ENCODE data around the gene AGT.

Gene AGT

DNA sequence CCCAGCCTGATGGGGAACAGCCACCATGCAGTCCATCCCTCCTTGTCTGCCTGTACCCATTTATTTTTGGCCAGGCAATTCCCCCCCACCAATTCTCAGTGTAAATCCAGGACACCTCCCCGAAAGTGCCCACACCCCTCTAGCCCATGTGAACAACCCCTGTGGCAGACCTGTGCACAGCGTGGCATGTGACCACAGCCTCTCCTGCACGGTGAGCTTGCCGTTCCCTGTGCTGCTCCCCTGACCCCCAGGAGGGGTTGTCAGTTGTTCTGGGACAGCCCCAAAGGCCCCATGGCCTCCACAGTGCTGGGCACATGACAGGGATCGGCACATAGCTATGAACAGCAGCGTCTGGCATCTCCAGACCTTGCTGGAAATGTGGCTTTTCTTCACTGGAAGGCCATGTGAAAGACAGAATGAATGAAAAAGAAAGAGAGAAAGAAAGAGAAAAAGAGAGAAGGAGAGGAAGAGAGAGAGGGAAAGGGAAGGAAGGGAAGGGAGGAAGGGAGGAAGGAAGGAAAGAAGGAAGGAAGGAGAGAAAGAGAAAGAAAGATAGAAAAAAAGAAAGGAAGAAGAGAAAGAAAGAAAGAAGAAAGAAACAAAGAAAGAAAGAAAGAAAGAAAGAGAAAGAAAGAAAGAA, 37.2 kb upstream of the AGT start:
- Histone ChIP-seq H3K27me3 (ENCODE audit: control insufficient read depth in 1 of 2, insufficient read depth in 2 of 2, low read length in 2 of 2) (no peaks in the 10 kb centered on the region), H3K4me1 (ENCODE audit: insufficient read depth, low read length) (no peaks in the 10 kb centered on the region), H3K9me3 (ENCODE audit: low read length) (no peaks in the 10 kb centered on the region), H3K27ac (ENCODE audit: low read depth, low read length) (no peak overlapping the region), H3K36me3 (ENCODE audit: insufficient read depth, low read length) (no peaks in the 10 kb centered on the region), H3K4me3 (ENCODE audit: low read depth in 1 of 2, low read length in 2 of 2) (no peak overlapping the region), H3K9ac (ENCODE audit: low read length) (no peak overlapping the region)

DNA sequence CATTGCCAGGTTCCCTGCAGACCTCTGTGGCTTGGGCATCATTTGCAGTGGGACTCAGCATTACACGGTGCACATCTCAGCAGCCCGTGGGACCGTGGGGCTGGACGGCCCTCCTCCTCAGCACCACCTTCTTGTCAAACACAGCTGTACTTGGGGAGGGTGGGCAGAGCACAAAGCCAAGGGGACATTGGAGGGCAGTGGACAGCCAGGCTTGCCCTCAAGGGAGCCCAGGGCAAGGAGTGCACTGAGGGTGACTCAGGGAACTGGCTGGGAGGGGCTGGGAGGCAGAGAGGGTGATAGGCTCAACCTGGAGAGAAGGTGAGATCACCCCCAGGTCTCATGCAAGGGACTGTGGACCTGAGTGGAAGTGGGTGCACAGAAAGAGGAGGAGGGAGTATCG, 36.7 kb upstream of the AGT start:
- H3K9me3 ChIP-seq (ENCODE audit: low read length): no peaks in the 10 kb centered on the region
- no peaks in the 10 kb centered on the region for H3K36me3 ChIP-seq (ENCODE audit: insufficient read depth, low read length)
- H3K27ac ChIP-seq (ENCODE audit: low read depth, low read length): no peak overlapping the region
- H3K27me3 ChIP-seq (ENCODE audit: control insufficient read depth in 1 of 2, insufficient read depth in 2 of 2, low read length in 2 of 2): no peaks in the 10 kb centered on the region
- no peaks in the 10 kb centered on the region for H3K4me1 ChIP-seq (ENCODE audit: insufficient read depth, low read length)
- no peak overlapping the region for H3K4me3 ChIP-seq (ENCODE audit: low read depth in 1 of 2, low read length in 2 of 2)
- no peak overlapping the region for H3K9ac ChIP-seq (ENCODE audit: low read length)

DNA sequence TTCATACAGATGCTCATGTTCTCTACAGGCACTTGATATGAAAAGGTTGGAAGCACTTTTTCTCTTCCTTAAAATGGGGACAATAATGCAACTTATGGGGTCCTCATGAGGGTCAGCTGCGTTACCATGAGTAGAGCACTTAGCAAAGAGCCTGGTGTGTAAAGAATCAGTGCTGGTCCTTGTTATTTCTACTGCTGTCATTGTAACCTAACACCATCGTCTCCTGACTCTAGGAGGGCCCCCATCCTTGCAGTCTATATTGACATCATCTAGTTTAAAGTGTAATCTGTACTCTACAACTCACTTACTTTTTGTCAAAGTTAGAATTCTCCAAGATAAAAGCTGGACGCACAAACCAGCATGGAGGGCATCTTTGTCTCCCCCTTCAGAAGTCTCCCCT, 35.7 kb upstream of the AGT start:
- H3K9me3 ChIP-seq (ENCODE audit: low read length): no peaks in the 10 kb centered on the region
- no peak overlapping the region for H3K27ac ChIP-seq (ENCODE audit: low read depth, low read length)
- no peaks in the 10 kb centered on the region for H3K36me3 ChIP-seq (ENCODE audit: insufficient read depth, low read length)
- H3K27me3 ChIP-seq (ENCODE audit: control insufficient read depth in 1 of 2, insufficient read depth in 2 of 2, low read length in 2 of 2): no peaks in the 10 kb centered on the region
- H3K9ac ChIP-seq (ENCODE audit: low read length): no peak overlapping the region
- no peak overlapping the region for H3K4me3 ChIP-seq (ENCODE audit: low read depth in 1 of 2, low read length in 2 of 2)
- no peaks in the 10 kb centered on the region for H3K4me1 ChIP-seq (ENCODE audit: insufficient read depth, low read length)

DNA sequence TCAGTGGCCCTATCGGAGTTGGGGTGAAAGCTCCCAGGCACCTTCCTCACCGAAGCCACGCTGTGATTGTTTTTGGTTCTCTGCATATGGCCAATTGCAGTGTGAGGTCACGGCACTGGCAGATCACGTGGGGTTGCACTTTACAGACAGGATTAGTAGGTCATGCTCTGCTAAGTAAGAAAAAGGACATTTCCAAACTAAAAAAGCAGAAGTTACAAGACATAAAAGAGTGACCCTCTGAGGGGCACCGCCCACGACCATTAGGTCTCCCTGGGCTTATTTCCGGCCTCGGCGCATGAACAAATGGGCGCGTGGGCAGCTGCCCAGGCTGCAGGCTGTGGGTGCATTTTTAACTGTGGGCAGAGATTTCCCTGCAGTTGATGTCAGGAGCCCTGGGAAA, 35.2 kb upstream of the AGT start:
- Histone ChIP-seq H3K36me3 (ENCODE audit: insufficient read depth, low read length) (no peaks in the 10 kb centered on the region), H3K4me1 (ENCODE audit: insufficient read depth, low read length) (no peaks in the 10 kb centered on the region), H3K4me3 (ENCODE audit: low read depth in 1 of 2, low read length in 2 of 2) (no peak overlapping the region), H3K27ac (ENCODE audit: low read depth, low read length) (no peak overlapping the region), H3K27me3 (ENCODE audit: control insufficient read depth in 1 of 2, insufficient read depth in 2 of 2, low read length in 2 of 2) (no peaks in the 10 kb centered on the region), H3K9ac (ENCODE audit: low read length) (no peak overlapping the region), H3K9me3 (ENCODE audit: low read length) (no peaks in the 10 kb centered on the region)

DNA sequence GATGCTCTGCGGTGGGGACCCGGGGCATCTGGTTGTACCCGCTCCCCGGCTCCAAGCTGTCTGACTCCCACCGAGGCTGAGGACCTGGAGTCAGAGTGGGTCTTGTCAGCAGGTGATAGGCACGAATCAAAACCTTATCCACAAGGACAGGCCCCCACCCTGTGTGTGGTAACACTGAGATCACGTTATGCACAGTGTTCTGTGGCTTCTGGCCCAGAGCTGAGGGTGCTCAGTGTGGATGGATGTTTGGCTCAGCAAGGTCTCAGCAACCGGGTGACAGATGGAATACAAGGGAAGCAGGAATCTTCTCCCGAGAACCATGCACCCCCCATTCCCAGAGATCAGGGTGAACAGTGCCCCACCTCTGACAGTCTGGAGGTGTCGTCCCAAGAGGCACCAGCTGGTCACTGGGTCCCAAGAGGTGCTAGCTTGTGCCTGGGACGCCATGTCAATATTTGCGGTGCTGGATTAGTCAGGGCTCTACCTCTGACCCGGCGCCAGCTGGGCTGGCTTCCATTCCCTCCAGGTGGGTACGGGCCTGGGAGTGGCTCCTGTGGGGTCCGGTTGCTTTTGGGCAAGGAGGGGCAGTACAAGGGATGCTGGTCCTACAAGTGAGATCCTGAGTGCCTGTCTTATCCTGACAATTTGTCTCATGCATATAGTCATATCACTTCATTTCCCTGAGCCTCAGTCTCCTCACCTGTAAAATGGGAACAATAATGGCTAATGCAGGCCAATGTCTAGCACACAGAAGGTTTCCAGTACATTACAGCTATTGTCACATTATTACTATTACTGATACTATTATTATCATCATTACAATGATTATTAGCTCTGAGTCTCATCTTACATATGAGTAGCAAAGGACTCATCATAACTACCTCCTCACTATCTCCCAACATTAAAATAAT, 34.2 kb upstream of the AGT start:
- Histone ChIP-seq H3K9ac (ENCODE audit: low read length) (no peak overlapping the region), H3K27me3 (ENCODE audit: control insufficient read depth in 1 of 2, insufficient read depth in 2 of 2, low read length in 2 of 2) (no peaks in the 10 kb centered on the region), H3K9me3 (ENCODE audit: low read length) (no peaks in the 10 kb centered on the region), H3K4me1 (ENCODE audit: insufficient read depth, low read length) (no peaks in the 10 kb centered on the region), H3K27ac (ENCODE audit: low read depth, low read length) (no peak overlapping the region), H3K4me3 (ENCODE audit: low read depth in 1 of 2, low read length in 2 of 2) (no peak overlapping the region), H3K36me3 (ENCODE audit: insufficient read depth, low read length) (no peaks in the 10 kb centered on the region)

DNA sequence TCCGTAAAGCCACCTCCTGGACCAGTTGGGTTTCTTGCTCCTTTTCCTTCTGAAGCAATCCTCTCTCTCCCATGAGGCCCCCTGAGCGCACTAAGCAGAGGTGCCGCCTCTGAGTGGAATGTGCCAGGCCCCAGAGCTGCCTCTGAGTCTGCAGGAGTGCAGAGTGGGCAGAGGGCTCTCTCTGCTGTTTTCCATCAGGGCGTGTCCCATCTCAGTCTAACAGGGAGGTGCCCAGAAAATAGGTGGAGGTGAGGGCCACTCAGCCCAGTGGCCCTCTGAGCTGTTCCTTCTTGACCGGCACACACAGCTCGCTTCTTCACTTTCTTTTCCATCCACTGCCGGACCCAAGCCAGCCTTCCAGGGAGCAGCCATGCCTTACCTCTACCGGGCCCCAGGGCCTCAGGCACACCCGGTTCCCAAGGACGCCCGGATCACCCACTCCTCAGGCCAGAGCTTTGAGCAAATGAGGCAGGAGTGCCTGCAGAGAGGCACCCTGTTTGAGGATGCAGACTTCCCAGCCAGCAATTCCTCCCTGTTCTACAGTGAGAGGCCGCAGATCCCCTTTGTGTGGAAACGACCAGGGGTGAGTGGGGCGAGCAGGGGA, 33.3 kb upstream of the AGT start, which contains the start of gene CAPN9:
TSS of gene CAPN9 (plus strand) at position 262 of the 604 bp plus-strand sequence. CDS start at position 371, 109 bp downstream.
- H3K4me1 ChIP-seq (ENCODE audit: insufficient read depth, low read length): no peaks in the 10 kb centered on the region
- H3K4me3 ChIP-seq (ENCODE audit: low read depth in 1 of 2, low read length in 2 of 2): no peak within 1 kb of the TSS
- no peak within 1 kb of the TSS for H3K9ac ChIP-seq (ENCODE audit: low read length)
- H3K9me3 ChIP-seq (ENCODE audit: low read length): no peaks in the 10 kb centered on the region
- H3K36me3 ChIP-seq (ENCODE audit: insufficient read depth, low read length): no peaks in the 10 kb centered on the region
- no peaks in the 10 kb centered on the region for H3K27me3 ChIP-seq (ENCODE audit: control insufficient read depth in 1 of 2, insufficient read depth in 2 of 2, low read length in 2 of 2)
- H3K27ac ChIP-seq (ENCODE audit: low read depth, low read length): no peak within 1 kb of the TSS

DNA sequence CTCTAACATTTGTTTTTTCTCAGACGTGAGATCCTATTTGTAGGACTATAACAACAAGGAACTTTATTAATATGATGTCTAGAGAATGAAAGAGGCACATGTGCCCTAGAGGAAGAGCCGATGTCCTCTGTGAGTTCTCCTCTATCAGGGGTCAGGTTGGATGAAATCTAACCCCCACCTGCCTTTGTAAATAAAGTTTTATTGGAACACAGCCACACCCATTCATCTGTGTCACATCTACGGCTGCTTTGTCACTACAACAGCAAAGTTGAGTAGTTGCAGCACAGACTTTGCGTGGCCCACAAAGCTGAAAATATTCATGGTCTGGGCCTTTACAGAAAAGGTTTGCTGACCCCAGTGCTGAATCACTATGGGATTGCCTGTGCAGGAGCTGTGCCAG, 32.7 kb upstream of the AGT start:
- no peak overlapping the region for H3K4me3 ChIP-seq (ENCODE audit: low read depth in 1 of 2, low read length in 2 of 2)
- H3K36me3 ChIP-seq (ENCODE audit: insufficient read depth, low read length): no peaks in the 10 kb centered on the region
- no peaks in the 10 kb centered on the region for H3K9me3 ChIP-seq (ENCODE audit: low read length)
- H3K4me1 ChIP-seq (ENCODE audit: insufficient read depth, low read length): no peaks in the 10 kb centered on the region
- no peak overlapping the region for H3K27ac ChIP-seq (ENCODE audit: low read depth, low read length)
- no peak overlapping the region for H3K9ac ChIP-seq (ENCODE audit: low read length)
- no peaks in the 10 kb centered on the region for H3K27me3 ChIP-seq (ENCODE audit: control insufficient read depth in 1 of 2, insufficient read depth in 2 of 2, low read length in 2 of 2)

DNA sequence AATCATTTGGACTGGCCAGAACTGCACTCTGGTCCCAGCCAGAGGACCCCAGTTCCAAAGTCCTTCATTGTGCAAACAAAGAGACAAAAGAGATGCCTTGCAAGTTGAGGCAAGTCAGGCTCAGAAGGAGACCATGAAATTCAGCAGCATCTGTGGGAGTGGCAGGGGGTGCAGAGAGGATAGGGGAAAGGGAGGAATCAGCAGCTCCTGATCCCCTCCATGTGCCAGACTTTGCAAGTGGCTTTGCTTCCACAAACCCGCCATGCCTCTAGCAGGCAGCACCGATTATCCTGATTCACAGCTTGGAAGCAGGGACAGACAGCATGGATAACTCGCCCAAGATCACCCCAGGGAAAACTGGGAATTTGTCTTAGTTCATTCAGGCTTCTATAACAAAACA, 31.1 kb upstream of the AGT start:
- Histone ChIP-seq H3K4me3 (ENCODE audit: low read depth in 1 of 2, low read length in 2 of 2) (no peak overlapping the region), H3K36me3 (ENCODE audit: insufficient read depth, low read length) (no peaks in the 10 kb centered on the region), H3K9ac (ENCODE audit: low read length) (no peak overlapping the region), H3K27me3 (ENCODE audit: control insufficient read depth in 1 of 2, insufficient read depth in 2 of 2, low read length in 2 of 2) (no peaks in the 10 kb centered on the region), H3K9me3 (ENCODE audit: low read length) (no peaks in the 10 kb centered on the region), H3K4me1 (ENCODE audit: insufficient read depth, low read length) (no peaks in the 10 kb centered on the region), H3K27ac (ENCODE audit: low read depth, low read length) (no peak overlapping the region)

DNA sequence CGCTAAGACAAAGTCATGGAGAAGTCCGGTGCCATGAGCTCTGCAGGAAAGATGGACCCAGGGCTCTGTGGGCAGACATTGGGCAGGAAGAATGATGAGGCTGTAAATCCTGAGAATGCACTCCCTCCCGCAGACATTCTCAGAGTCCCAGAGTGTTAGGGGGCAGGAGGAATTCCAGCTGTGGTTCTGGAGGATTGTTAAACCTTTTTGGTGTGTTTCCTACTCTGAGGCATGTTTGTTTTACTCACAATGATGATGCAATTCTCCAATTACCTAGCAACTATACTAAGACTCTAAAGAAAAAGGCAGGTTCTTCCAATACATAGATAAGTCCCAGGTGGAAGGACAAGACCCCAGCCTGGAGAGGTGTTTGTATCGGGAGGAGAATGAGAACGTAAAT, 30.5 kb upstream of the AGT start:
- H3K36me3 ChIP-seq (ENCODE audit: insufficient read depth, low read length): no peaks in the 10 kb centered on the region
- H3K4me3 ChIP-seq (ENCODE audit: low read depth in 1 of 2, low read length in 2 of 2): no peak overlapping the region
- no peaks in the 10 kb centered on the region for H3K9me3 ChIP-seq (ENCODE audit: low read length)
- no peak overlapping the region for H3K27ac ChIP-seq (ENCODE audit: low read depth, low read length)
- H3K9ac ChIP-seq (ENCODE audit: low read length): no peak overlapping the region
- no peaks in the 10 kb centered on the region for H3K4me1 ChIP-seq (ENCODE audit: insufficient read depth, low read length)
- no peaks in the 10 kb centered on the region for H3K27me3 ChIP-seq (ENCODE audit: control insufficient read depth in 1 of 2, insufficient read depth in 2 of 2, low read length in 2 of 2)

DNA sequence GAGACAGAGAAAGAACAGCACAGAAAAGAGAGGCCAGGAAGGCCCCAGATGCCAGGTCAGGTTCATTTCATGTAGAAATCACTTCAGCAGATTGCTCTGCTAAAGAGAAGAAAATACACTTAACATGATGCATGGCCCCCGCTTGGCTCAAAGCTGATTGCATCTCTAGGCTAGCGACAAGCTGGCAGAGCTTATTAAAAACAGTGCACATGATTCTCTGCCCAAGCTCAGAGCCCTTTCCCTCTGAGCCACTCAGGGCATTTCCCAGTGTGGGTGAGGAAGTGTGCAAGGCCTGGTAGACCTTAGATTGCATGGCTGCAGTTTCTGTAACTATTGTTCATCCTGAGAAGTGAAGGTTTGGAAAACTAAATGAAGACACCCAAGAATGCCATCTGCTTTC, 30.0 kb upstream of the AGT start:
- Histone ChIP-seq H3K4me3 (ENCODE audit: low read depth in 1 of 2, low read length in 2 of 2) (no peak overlapping the region), H3K9me3 (ENCODE audit: low read length) (no peaks in the 10 kb centered on the region), H3K9ac (ENCODE audit: low read length) (no peak overlapping the region), H3K27ac (ENCODE audit: low read depth, low read length) (no peak overlapping the region), H3K4me1 (ENCODE audit: insufficient read depth, low read length) (no peaks in the 10 kb centered on the region), H3K27me3 (ENCODE audit: control insufficient read depth in 1 of 2, insufficient read depth in 2 of 2, low read length in 2 of 2) (no peaks in the 10 kb centered on the region), H3K36me3 (ENCODE audit: insufficient read depth, low read length) (no peaks in the 10 kb centered on the region)

DNA sequence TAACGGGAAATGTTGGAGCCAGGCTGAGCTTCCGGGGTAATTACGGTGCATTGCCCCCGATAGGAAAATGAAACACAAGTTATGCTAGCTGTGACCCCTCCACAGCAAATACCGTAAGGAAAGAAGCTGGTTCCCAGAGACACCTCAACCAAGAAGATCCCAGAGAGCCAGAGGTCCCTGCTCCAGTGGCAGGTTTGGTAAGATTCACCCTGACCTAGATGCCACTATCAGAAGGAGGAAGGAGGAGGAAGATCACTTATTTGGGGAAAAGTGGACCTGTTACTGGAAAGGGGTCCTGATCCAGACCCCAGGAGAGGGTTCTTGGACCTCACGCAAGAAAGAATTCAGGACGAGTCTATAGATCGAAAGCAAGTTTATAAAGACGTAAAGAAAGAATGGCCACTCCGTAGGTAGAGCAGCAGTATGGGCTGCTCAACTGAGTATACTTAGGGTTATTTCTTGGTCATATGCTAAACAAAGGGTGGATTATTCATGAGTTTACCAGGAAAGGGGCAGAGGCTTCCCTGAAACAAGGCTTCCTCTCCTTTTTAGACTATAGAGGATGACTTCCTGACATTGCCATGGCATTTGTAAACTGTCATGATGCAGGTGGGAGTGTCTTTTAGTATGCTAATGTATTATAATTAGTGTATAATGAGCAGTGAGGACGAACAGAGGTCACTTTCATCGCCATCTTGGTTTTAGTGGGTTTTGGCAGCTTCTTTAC, 25.8 kb upstream of the AGT start:
- Histone ChIP-seq H3K27ac (ENCODE audit: low read depth, low read length) (no peak overlapping the region), H3K27me3 (ENCODE audit: control insufficient read depth in 1 of 2, insufficient read depth in 2 of 2, low read length in 2 of 2) (no peaks in the 10 kb centered on the region), H3K4me1 (ENCODE audit: insufficient read depth, low read length) (no peaks in the 10 kb centered on the region), H3K4me3 (ENCODE audit: low read depth in 1 of 2, low read length in 2 of 2) (no peak overlapping the region), H3K9me3 (ENCODE audit: low read length) (no peaks in the 10 kb centered on the region), H3K9ac (ENCODE audit: low read length) (no peak overlapping the region), H3K36me3 (ENCODE audit: insufficient read depth, low read length) (no peaks in the 10 kb centered on the region)

All from muscle layer of colon (tissue), 2 donors.